SJCRH30 (cell line): ENCODE results near the gene LGI1. TPM values are rescaled to one million over a fixed set of nuclear protein-coding genes. Genes with fewer than 3 reads are reported as not detected.
"Not testable (repeated sequence)": the region's sequence is repeated elsewhere in the genome, so short reads cannot be mapped to it uniquely, and the experiment has no call there.

ENCODE experiments used
- DNase-seq, 2 experiments: peaks; one replicate each; pipeline ENCODE4 v3.0.0-alpha.2; 2015 to 2020
- H3K27ac ChIP-seq: fragments of 250-450 bp; sonication (Bioruptor Pico); 2 replicates; pipeline ENCODE4 v1.5.1; 2020; ENCODE audit warnings: mild to moderate bottlenecking, moderate library complexity
- H3K27me3 ChIP-seq: fragments of 250-450 bp; sonication (Bioruptor Pico); 2 replicates; pipeline ENCODE4 v1.5.1; 2020; ENCODE audit warnings: mild to moderate bottlenecking, moderate library complexity
- H3K36me3 ChIP-seq: fragments of 250-450 bp; sonication (Bioruptor Pico); 2 replicates; pipeline ENCODE4 v1.5.1; 2020; ENCODE audit warnings: mild to moderate bottlenecking, moderate library complexity
- H3K4me1 ChIP-seq: fragments of 250-450 bp; sonication (Bioruptor Pico); 2 replicates; pipeline ENCODE4 v1.5.1; 2020; ENCODE audit warnings: mild to moderate bottlenecking, moderate library complexity
- H3K4me3 ChIP-seq: fragments of 250-450 bp; sonication (Bioruptor Pico); 2 replicates; pipeline ENCODE4 v1.5.1; 2020; ENCODE audit warnings: mild to moderate bottlenecking, moderate library complexity
- H3K9me3 ChIP-seq: fragments of 250-450 bp; sonication (Bioruptor Pico); replicated peaks from 2 replicates; pipeline ENCODE4 v1.5.1; 2020; ENCODE audit warnings: mild to moderate bottlenecking, moderate library complexity
- total RNA-seq: library from RNA; depleted of rRNA; stranded (reverse); fragments of >200 nt; shearing (Covaris generic); gene quantifications from 2 replicates; pipeline ENCODE4 v1.2.3, GENCODE V29; 2014

LGI1 gene
- total RNA-seq, 1 experiment from 2014 or later: not detected

DNA sequence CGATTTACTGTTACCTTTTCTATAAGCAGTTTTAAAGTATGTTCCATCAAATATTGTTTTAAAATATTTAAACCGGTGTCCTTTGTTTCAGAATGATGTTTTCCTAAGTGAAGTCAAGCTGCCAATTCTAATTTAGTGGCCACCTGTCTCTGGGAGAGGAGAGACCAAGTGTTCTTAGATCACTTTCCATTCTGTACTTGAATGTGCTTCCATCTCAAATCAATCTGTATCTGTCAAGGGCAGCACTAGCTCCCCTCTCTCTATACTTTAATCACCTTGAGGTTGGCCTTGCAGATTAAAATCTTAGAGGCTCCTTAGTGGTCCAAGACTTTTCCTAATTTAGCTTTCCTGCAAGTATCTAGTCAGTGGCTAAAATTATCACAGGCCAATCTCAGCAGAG, 49.6 kb downstream of the LGI1 start:
- H3K36me3 ChIP-seq: no peaks in the 10 kb centered on the region
- H3K4me3 ChIP-seq: no peak overlapping the region
- no peak overlapping the region for H3K27ac ChIP-seq
- H3K4me1 ChIP-seq: no peaks in the 10 kb centered on the region
- H3K9me3 ChIP-seq: no peaks in the 10 kb centered on the region
- DNase-seq: no peak
- H3K27me3 ChIP-seq: no peaks in the 10 kb centered on the region

DNA sequence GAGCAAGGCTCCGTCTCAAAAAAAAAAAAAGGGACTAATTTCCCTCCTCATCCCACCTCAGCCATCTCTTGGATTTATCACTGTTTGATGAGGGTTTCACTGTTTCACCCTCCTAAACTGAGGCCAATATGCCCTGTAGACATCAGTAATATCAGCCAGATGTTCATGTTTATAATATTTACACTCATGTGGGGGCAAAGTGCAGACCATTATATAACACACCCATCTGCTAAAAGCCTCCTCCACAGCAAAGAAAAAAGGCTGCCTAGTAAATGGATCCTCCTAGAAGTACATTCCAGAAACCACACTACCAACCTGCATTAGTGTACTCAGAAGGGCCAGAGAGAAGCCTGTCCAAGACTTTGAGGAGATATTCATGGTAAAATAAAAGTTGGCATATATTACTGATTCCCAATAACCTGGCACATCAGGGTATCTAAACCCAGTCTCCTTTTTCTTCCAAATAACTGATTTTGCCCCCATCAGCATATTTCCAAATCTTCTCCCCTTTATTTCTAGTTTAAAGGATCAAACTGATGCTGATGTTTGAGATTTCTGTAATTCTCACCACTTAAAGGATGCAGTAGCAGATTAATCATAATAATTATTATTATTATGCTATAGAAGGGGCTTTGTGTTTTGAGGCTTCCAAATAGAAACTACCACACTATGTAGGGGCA, 55.1 kb downstream of the LGI1 start:
- Histone ChIP-seq H3K27me3 (no peaks in the 10 kb centered on the region), H3K36me3 (no peaks in the 10 kb centered on the region), H3K4me1 (peaks cover 3% of the 10 kb centered on the region; the same call in 1 of the 2 replicates), H3K4me3 (no peak overlapping the region), H3K9me3 (no peaks in the 10 kb centered on the region), H3K27ac (no peak overlapping the region)
- no peak for DNase-seq

DNA sequence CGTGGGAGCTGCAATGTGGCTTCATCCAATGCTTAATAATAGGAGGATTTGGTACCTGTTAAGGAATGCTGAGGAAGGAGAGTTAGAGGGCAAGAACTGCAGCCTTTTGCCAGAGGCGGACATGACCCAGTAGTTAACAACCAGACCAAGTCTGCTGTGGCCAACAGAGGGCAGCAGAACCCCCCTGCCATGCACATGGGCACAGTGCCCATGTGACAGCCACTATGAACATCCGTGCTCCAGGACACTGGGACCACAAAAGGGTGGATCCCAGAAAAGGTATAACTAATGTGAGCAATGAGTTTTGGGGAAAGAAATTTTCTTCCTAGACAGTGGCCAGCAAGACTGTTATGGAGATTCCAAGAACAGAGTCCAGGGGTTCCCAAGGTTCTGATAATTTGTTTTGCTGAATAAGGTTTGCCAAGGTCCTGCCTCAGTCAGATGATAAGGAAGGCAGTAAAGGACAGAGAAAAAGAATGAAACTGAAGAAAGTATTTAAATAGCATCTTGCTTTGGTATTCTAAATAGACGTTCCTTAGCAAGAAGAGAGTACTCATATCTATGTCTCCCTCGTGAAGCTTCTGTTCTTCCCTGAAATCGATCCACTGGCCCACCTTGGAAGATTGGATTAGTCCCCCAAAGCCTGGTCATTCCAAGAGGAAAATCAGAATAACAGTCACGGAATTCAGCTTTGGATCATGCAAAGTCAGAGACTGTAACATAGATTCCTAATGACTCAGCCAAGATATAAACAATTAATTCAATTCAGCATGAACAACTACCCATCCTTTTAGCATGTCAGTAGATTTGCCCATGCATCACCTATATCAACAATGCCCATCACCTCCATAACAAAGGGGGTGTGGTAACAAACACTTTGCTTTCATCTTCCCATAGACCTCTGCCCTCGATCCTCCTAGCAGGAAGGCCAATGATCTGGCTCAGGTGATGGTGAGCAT, 56.0 kb downstream of the LGI1 start:
- no peak overlapping the region for H3K4me3 ChIP-seq
- H3K36me3 ChIP-seq: no peaks in the 10 kb centered on the region
- H3K9me3 ChIP-seq: no peaks in the 10 kb centered on the region
- H3K27me3 ChIP-seq: no peaks in the 10 kb centered on the region
- peaks cover 3% of the 10 kb centered on the region; the same call in 1 of the 2 replicates for H3K4me1 ChIP-seq
- no peak overlapping the region for H3K27ac ChIP-seq
- DNase-seq: peak; percentile 39 to 65

DNA sequence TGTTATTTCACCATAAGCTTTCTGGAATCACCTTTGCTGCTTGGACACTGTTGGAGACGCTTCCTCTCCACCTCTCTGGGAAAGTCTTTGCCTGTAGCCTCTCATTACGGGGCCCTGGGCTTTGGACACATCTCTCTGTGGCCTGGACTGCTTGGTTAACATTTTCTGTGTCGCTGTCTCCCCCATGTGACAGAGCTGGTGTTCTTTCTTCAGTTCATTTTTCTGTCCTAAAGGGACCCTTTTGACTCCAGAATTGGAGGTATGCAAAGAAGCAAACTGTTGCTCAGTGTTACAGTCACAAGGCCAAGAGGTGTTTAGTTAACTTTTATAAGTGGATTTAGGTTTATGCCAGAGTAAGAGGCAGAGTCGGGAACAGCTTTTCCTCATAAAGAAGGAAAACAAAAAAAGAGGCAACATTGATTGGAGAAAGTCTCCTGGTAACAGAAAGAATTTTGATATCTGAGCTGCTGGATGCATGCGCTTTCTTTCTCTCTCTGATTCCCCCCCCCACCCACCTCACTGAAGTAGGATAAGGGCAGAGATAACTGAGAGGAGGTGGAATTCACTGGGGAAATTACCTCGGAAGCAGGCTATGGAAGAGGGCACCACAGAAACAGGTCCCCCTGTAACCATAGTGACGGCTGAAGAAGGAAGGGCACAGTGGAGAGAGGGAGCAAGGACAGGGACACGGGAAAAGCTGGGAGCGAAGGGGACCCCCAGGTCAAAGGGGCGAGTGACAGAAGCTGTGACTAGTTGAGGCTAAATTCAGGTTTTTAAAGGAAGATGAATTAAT, 57.8 kb downstream of the LGI1 start:
- H3K9me3 ChIP-seq: no peaks in the 10 kb centered on the region
- peak overlapping the region; percentile 24 for H3K4me3 ChIP-seq
- H3K36me3 ChIP-seq: no peaks in the 10 kb centered on the region
- no peaks in the 10 kb centered on the region for H3K27me3 ChIP-seq
- H3K4me1 ChIP-seq: peaks cover 3% of the 10 kb centered on the region; the same call in 1 of the 2 replicates
- DNase-seq: peak; percentile 43 to 63
- no peak overlapping the region for H3K27ac ChIP-seq

DNA sequence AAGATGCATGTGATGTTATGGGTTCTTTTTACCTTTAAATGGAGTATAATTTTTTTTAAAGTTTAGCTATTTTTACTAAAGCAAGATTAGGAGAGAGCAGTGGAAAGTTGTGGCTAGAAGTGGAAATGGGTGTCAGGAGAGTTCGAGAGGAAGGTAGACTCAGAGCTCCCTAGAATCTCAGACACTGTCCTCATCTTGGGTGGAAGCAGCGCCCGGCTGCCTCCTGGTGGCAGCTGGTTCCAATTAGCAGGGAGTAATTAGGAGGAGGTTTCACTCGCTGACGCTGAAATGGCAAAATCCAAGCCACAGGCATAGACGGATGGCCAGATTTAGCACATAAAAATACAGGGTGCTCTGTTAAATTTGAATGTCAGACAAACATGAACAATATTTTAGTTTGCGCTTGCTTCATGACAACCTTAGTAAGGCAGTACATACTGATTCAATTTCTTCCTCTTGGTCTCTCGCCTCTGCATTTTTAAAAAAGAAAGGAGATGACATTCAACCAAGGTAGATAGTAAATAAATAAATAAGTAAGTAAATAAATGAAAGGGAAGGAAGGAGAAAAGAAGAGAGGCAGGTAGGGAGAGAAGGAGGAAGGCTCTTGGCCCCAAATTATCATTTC, 58.5 kb downstream of the LGI1 start:
- DNase-seq: peak; percentile 45 to 74

DNA sequence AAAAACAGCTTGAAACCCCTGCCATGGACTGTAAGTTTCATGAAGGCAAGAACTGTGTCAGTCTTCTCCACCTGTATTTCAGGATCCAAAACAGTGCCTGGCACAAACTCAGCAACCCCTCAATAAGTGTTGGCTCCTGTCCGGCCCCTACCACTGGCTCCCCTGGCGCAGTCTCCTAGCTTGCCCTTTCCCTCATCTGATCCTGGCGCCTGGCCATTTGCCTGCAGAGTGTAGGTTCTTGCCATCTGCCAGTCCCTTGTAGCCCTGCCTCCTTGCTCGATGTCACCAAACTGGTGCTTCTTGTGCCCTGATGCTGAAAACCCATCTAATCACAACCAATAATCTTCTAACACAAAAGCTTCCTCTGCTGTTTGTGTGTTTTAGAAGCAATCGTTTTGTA, 60.4 kb downstream of the LGI1 start:
- peaks cover 3% of the 10 kb centered on the region; the same call in 1 of the 2 replicates for H3K4me1 ChIP-seq
- no peak for DNase-seq
- H3K36me3 ChIP-seq: no peaks in the 10 kb centered on the region
- no peak overlapping the region for H3K27ac ChIP-seq
- no peaks in the 10 kb centered on the region for H3K9me3 ChIP-seq
- H3K27me3 ChIP-seq: no peaks in the 10 kb centered on the region
- H3K4me3 ChIP-seq: no peak overlapping the region

More for the DNA sequence above, 58.5 kb downstream of the LGI1 start:
- Histone ChIP-seq H3K4me1 (peaks cover 3% of the 10 kb centered on the region; the same call in 1 of the 2 replicates), H3K36me3 (no peaks in the 10 kb centered on the region), H3K27me3 (no peaks in the 10 kb centered on the region), H3K9me3 (no peaks in the 10 kb centered on the region), H3K27ac (no peak overlapping the region), H3K4me3 (peak overlapping the region; percentile 24)

DNA sequence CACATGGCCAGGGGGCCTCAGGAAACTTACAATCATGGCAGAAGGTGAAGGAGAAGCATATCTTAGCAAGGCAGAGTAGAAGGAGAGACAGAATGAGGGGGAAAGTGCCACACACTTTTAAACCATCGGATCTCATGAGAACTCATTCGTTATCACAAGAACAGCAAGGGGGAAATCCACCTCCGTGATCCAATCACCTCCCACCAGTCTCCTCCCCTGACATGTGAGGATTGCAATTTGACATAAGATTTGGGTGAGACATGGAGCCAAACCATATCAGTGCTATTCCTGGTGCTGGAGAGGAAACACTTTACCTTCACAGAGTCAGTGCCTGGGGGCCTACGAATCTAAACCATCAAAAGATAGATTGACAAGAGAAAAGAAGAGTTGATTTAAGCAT, 61.8 kb downstream of the LGI1 start:
- Histone ChIP-seq H3K4me1 (no peaks in the 10 kb centered on the region), H3K9me3 (no peaks in the 10 kb centered on the region)
- no peak for DNase-seq

DNA sequence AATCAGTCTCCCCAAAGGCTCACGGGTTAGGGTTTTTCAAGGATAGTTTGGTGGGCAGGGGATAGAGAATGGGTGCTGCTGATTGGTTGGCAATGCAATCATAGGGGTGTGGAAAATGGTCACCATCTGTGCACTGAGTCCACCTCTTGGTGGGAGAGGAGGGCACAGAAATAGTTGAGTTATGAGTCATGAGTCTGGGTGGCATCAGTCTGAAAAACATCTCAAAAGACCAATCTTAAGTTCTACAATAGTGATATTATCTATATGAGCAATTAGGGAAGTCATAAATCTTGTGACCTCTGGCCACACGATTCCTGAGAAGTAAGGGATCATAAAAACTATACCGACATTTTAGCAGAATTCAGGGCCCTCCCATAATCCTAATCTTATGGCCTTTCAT, 62.7 kb downstream of the LGI1 start:
- H3K4me1 ChIP-seq: no peaks in the 10 kb centered on the region
- no peaks in the 10 kb centered on the region for H3K36me3 ChIP-seq
- H3K27me3 ChIP-seq: no peaks in the 10 kb centered on the region
- DNase-seq: no peak
- no peak overlapping the region for H3K4me3 ChIP-seq
- H3K9me3 ChIP-seq: no peaks in the 10 kb centered on the region
- H3K27ac ChIP-seq: no peak overlapping the region

More for the DNA sequence above, 61.8 kb downstream of the LGI1 start:
- Histone ChIP-seq H3K36me3 (no peaks in the 10 kb centered on the region), H3K27me3 (no peaks in the 10 kb centered on the region), H3K4me3 (no peak overlapping the region), H3K27ac (no peak overlapping the region)

DNA sequence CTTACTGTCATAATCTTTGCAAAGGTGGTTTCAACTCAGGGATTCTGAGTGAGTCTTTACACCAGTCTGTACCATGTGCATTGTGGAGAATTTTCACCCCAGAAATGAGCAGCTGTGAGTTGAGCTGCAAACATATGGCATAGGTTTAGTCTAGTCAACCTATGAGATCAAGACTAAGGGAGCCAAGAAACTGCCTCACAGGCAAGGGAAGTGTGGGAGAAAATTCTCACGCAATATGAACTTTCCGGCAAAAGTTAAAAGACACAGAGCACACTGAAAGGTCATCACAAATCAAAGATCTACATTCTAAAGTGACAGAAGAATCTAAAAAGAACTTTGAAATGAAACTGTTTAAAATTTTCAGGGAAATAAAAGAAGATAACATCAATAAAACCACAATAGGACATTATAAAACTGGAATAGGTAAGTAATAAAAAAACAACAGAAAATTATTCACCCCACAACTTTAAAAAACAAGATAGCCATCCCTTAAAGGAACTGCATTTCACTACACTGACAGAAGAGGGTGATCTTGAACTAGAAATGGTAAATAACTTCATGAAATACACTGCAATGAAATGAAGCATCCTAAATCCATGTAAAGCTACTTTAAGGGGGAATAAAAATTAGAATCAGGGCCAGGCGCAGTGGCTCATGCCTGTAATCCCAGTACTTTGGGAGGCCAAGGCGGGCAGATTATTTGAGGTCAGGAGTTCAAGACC, 63.5 kb downstream of the LGI1 start:
- Histone ChIP-seq H3K4me1 (no peaks in the 10 kb centered on the region), H3K4me3 (no peak overlapping the region), H3K27ac (no peak overlapping the region), H3K9me3 (no peaks in the 10 kb centered on the region), H3K36me3 (no peaks in the 10 kb centered on the region), H3K27me3 (no peaks in the 10 kb centered on the region)
- peak in 1 of 2 experiments; percentile 48 for DNase-seq

DNA sequence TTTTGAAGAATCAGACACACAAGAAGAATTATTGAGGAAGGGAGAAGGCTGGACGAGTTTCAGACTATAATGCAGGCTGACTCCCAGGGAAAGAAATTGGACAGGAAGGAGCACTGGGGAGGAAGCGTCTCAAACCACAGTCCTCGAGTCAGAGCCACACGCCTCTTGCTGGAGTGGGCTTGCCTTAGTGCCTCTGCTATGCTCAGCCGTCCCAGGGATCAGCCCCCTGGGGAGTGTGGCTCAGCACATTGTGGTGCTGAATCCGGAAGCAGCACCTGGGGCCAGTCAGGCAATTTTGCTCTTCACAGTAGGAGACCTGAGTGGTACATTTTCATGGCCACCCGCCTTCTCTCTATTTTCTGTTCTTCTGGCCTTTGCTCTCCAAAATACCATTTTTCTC, 68.6 kb downstream of the LGI1 start:
- Histone ChIP-seq H3K36me3 (no peaks in the 10 kb centered on the region), H3K4me1 (no peaks in the 10 kb centered on the region), H3K27me3 (no peaks in the 10 kb centered on the region), H3K9me3 (no peaks in the 10 kb centered on the region), H3K4me3 (no peak overlapping the region), H3K27ac (no peak overlapping the region)
- DNase-seq: peak; percentile 20 to 30

DNA sequence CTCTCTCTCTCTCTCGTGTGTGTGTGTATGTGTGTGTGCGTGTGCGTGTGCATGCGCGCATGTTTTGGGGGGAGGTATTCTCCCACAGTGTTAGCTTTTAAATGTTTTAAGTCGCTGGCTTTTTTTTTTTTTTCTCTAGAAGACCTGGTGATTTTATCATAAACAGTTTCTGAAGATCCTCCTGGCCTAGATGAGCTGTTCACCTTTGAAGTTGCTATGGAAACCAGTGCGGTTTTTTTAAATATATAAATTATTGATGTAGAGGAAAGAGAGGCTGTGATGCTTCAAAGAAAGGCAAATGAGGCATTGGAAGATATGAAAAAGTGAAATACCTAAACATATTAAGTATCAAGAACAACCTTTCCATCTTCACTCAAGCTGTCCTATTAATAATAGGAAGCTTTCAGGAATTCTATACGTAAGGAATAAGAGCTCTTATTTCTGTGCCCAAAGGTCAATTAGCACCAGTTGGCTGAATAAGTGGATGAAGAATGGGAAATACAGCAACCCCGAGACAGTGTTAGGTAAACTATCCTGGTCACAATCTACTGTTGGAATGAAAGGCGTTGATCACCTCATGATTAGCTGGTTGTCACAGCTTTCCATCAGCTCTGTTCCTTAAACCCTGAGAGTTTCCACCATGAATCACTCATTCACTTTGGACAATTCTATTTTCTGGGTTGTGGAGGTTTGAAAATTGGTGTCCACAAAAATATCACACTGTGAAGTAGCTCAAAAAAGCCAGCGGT, 69.5 kb downstream of the LGI1 start:
- no peak overlapping the region for H3K4me3 ChIP-seq
- no peaks in the 10 kb centered on the region for H3K36me3 ChIP-seq
- H3K4me1 ChIP-seq: no peaks in the 10 kb centered on the region
- no peaks in the 10 kb centered on the region for H3K9me3 ChIP-seq
- H3K27me3 ChIP-seq: no peaks in the 10 kb centered on the region
- no peak overlapping the region for H3K27ac ChIP-seq
- DNase-seq: no peak

DNA sequence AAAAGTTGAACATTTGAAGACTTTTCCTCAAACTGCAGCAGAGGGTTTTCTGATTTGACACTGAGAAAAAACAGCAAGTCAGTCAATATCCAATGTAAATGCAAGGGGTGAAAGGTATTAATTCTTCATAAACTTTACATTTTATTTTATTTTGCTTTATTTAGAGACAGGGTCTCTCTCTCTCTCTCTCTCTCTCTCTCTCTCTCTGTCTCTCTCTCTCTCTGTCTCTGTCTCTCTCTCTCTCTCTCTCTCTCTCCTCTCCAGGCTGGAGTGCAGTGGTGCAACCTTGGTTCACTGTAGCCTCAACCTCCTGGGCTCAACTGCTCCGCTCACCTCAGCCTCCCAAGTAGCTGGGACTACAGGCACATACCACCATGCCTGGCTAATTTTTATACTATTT, 73.3 kb downstream of the LGI1 start:
- not testable (repeated sequence) for H3K27ac ChIP-seq, H3K4me1 ChIP-seq, DNase-seq, H3K9me3 ChIP-seq, H3K27me3 ChIP-seq, H3K36me3 ChIP-seq, H3K4me3 ChIP-seq

DNA sequence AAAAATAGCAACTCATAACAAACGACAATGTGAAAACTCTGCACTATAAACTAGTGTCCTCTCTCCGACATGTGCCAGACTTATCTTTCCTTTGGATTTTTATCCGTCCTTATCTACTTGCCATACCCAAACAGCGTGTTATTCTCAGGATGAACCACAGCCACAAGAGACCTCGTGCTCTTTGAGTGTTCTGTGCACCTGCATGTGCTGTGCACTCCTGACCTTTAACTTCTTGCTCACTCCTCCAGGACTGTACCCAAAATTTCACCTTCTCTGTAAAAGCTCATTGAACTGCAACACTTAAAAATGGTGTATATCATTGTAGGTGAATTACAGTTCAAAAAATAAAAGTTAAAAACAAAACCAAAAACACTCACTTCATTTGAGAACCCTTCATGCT, 78.0 kb downstream of the LGI1 start:
- Histone ChIP-seq H3K4me1 (no peaks in the 10 kb centered on the region), H3K27me3 (no peaks in the 10 kb centered on the region), H3K4me3 (no peak overlapping the region), H3K36me3 (no peaks in the 10 kb centered on the region), H3K27ac (no peak overlapping the region), H3K9me3 (no peaks in the 10 kb centered on the region)
- DNase-seq: no peak
